ENCODE measurements around the gene CCL3. TPM values are rescaled to one million over a fixed set of nuclear protein-coding genes. Genes with fewer than 3 reads are reported as not detected.

The CCL3 gene
- polyA plus RNA-seq, 3 donors, result 161 to 328 (median 190) TPM

DNA sequence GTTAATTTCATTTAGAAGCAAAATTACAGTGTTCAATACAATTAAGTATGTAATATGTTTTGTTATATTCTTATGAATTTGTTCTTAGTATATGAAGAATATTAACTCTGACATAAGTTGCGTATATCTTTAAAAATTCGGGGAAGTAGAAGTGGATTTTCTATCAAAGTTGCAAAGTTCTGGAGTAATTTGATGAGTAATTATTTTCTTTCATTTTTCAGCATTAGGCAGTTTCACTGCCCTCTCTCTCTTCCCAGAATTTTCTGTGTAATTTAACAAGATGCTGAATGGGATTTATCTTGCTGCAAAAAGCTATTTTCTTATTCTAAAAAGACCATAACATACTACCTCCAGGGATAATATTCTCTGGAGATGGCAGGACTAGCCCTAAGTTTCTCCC is 34.8 kb downstream of the CCL3 start:
- Histone ChIP-seq H3K27me3 (ENCODE audit: control insufficient read depth in 2 of 2, insufficient read depth in 2 of 2, low read length in 2 of 2) (no peaks in the 10 kb centered on the region), H2AFZ (ENCODE audit: insufficient read depth, low read depth, low read length, poor library complexity, severe bottlenecking) (no peak overlapping the region), H3K27ac (ENCODE audit: low read depth in 1 of 2, low read length in 2 of 2) (no peak overlapping the region), H3K9me3 (replicated peaks in 1 of 2; ENCODE audit: control insufficient read depth in 1 of 2, insufficient read depth in 1 of 2, low read length in 2 of 2) (peaks cover 0 to 4% of the 10 kb centered on the region in 2 donors), H3K4me2 (replicated peaks; ENCODE audit: extremely low read depth, low read length, poor library complexity, severe bottlenecking) (no peak overlapping the region), H3K9ac (ENCODE audit: insufficient read depth, low read length, poor library complexity, severe bottlenecking) (no peak overlapping the region), H3K36me3 (replicated peaks in 1 of 2; ENCODE audit: control insufficient read depth in 1 of 2, insufficient read depth in 2 of 2, low read length in 2 of 2) (no peaks in the 10 kb centered on the region), H4K20me1 (ENCODE audit: insufficient read depth, low read length) (no peaks in the 10 kb centered on the region), H3K79me2 (ENCODE audit: insufficient read depth, low read length) (no peaks in the 10 kb centered on the region), H3K4me3 (replicated peaks in 1 of 3; ENCODE audit: low read depth in 2 of 3, low read length in 3 of 3) (no peak overlapping the region), H3K4me1 (ENCODE audit: control insufficient read depth in 1 of 2, insufficient read depth in 2 of 2, low read length in 2 of 2) (no peaks in the 10 kb centered on the region)
- Mint-ChIP-seq H3K4me3 (no peak overlapping the region), H3K9me3 (peaks cover 9 to 20% (median 15%) of the 10 kb centered on the region in 7 donors), H3K27me3 (ENCODE audit: low read depth in 3 of 3) (peaks cover 0 to 8% (median 2%) of the 10 kb centered on the region in 3 donors), H3K4me1 (peaks cover 20% of the 10 kb centered on the region), H3K27ac (no peak overlapping the region), H3K36me3 (no peaks in the 10 kb centered on the region)
- intact Hi-C loops (cut with micrococcal nuclease), result no loop called here
- TF ChIP-seq, protein P1, sequence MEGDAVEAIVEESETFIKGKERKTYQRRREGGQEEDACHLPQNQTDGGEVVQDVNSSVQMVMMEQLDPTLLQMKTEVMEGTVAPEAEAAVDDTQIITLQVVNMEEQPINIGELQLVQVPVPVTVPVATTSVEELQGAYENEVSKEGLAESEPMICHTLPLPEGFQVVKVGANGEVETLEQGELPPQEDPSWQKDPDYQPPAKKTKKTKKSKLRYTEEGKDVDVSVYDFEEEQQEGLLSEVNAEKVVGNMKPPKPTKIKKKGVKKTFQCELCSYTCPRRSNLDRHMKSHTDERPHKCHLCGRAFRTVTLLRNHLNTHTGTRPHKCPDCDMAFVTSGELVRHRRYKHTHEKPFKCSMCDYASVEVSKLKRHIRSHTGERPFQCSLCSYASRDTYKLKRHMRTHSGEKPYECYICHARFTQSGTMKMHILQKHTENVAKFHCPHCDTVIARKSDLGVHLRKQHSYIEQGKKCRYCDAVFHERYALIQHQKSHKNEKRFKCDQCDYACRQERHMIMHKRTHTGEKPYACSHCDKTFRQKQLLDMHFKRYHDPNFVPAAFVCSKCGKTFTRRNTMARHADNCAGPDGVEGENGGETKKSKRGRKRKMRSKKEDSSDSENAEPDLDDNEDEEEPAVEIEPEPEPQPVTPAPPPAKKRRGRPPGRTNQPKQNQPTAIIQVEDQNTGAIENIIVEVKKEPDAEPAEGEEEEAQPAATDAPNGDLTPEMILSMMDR (IDR thresholded peaks at IDR 0.05), result no peak
- no CpG with 5 or more reads among the region's 2 CpGs for WGBS (ENCODE audit: insufficient coverage)
- DNase-seq, result no peak

DNA sequence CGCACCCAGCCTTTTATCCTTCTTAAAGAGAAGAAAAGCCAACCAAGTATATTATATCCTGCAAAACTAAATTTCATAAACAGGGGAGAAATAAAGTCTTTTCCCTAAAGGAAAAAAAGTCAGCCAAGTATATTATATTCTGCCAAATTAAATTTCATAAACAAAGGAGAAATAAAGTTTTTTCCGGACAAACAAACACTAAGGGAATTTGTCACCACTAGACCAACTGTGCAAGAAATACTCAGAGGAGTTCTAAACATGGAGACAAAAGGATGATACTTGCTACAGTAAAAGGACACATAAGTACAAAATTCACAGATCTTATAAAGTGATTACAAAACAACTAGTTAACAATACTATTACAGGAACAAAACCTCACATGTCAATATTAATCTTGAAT is 40.3 kb downstream of the CCL3 start:
- no peaks in the 10 kb centered on the region for H3K27me3 ChIP-seq (ENCODE audit: control insufficient read depth in 2 of 2, insufficient read depth in 2 of 2, low read length in 2 of 2)
- no peak overlapping the region for H2AFZ ChIP-seq (ENCODE audit: insufficient read depth, low read depth, low read length, poor library complexity, severe bottlenecking)
- no peak overlapping the region for H3K4me3 ChIP-seq (replicated peaks in 1 of 3; ENCODE audit: low read depth in 2 of 3, low read length in 3 of 3)
- H3K79me2 ChIP-seq (ENCODE audit: insufficient read depth, low read length), result no peaks in the 10 kb centered on the region
- H3K4me2 ChIP-seq (replicated peaks; ENCODE audit: extremely low read depth, low read length, poor library complexity, severe bottlenecking), result no peak overlapping the region
- H3K4me3 Mint-ChIP-seq, result no peak overlapping the region
- WGBS (ENCODE audit: insufficient coverage), result no CpG with 5 or more reads among the region's 2 CpGs
- no peaks in the 10 kb centered on the region for H3K4me1 ChIP-seq (ENCODE audit: control insufficient read depth in 1 of 2, insufficient read depth in 2 of 2, low read length in 2 of 2)
- H3K36me3 ChIP-seq (replicated peaks in 1 of 2; ENCODE audit: control insufficient read depth in 1 of 2, insufficient read depth in 2 of 2, low read length in 2 of 2), result no peaks in the 10 kb centered on the region
- peaks cover 13 to 20% of the 10 kb centered on the region in 2 donors for H3K9me3 ChIP-seq (replicated peaks in 1 of 2; ENCODE audit: control insufficient read depth in 1 of 2, insufficient read depth in 1 of 2, low read length in 2 of 2)
- no peak for DNase-seq
- intact Hi-C loops (cut with micrococcal nuclease), result no loop called here
- no peaks in the 10 kb centered on the region for H4K20me1 ChIP-seq (ENCODE audit: insufficient read depth, low read length)
- TF ChIP-seq, protein P1 (IDR thresholded peaks at IDR 0.05), result no peak
- H3K27me3 Mint-ChIP-seq (ENCODE audit: low read depth in 3 of 3), result peaks cover 0 to 8% (median 3%) of the 10 kb centered on the region in 3 donors
- H3K27ac Mint-ChIP-seq, result no peak overlapping the region
- no peaks in the 10 kb centered on the region for H3K4me1 Mint-ChIP-seq
- H3K27ac ChIP-seq (ENCODE audit: low read depth in 1 of 2, low read length in 2 of 2), result no peak overlapping the region
- H3K36me3 Mint-ChIP-seq, result no peaks in the 10 kb centered on the region
- H3K9ac ChIP-seq (ENCODE audit: insufficient read depth, low read length, poor library complexity, severe bottlenecking), result no peak overlapping the region
- H3K9me3 Mint-ChIP-seq, result peaks cover 24 to 48% (median 38%) of the 10 kb centered on the region in 7 donors
